Sigmoid colon (tissue), 4 donors: ENCODE data around the gene OXSM.

Experiments used
- EP300 ChIP-seq, 4 donors: sonication (generic); formaldehyde crosslinking; IDR thresholded peaks; one replicate each; pipeline ENCODE4 v1.6.1; 2017; ENCODE audit warnings: antibody characterized with exemption in 4 of 4
- POLR2A ChIP-seq, 2 donors: fragments of 450-650 bp; IDR thresholded peaks; one replicate each; pipeline ENCODE4 v1.6.1; 2016; ENCODE audit warnings: antibody characterized with exemption in 2 of 2, mild to moderate bottlenecking in 2 of 2, moderate library complexity in 2 of 2
- POLR2AphosphoS5 ChIP-seq, 4 donors: sonication (generic); formaldehyde crosslinking; IDR thresholded peaks; one replicate each; pipeline ENCODE4 v1.6.1; 2017; ENCODE audit warnings: antibody characterized with exemption in 4 of 4
- TF ChIP-seq, protein P1 (sequence below), 4 experiments: fragments of 450-650 bp in 3 of 4; fragments of 200-600 bp in 1 of 4; IDR thresholded peaks; one replicate each; pipeline ENCODE4 v1.5.1; 2016 to 2019; ENCODE audit warnings: antibody characterized with exemption in 4 of 4, mild to moderate bottlenecking in 3 of 4, moderate library complexity in 2 of 4

DNA sequence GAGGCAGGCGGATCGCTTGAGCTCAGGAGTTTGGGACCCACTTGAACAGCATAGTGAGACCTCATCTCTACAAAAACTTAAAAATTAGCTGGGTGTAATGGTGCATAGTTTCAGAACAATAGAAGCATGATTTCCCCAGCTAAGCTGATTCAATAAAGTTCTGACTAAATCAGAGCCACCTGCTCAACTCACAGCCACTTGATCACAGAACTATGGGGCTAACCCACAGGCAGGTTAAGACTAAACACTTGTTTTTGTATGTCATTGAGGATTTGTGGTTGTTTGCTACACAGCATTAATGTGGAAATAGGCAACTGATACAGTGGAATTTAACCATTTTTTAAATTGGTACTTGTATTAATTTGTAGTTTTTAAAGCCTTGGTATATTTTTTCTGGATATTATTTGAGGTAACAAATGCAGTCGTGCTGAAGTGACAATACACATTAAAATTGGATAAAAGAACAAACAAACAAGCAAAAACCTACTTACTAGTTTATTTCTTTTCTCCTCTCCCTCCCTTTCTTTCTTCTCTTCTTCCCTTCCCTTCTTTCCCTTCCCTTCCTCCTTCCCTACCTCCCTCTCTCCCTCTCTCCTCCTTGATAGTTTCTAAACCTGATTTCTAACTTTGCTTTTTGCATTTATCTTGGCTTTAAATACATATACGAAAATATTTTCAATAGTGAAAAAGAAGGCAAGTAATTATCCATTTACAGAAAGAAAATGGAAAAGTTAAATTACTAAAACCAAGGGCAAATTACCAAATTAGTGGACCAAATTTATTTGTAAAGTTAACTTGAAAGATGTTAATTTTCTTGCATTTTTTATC lies 32.1 kb downstream of the OXSM start:
- TF ChIP-seq, protein P1, sequence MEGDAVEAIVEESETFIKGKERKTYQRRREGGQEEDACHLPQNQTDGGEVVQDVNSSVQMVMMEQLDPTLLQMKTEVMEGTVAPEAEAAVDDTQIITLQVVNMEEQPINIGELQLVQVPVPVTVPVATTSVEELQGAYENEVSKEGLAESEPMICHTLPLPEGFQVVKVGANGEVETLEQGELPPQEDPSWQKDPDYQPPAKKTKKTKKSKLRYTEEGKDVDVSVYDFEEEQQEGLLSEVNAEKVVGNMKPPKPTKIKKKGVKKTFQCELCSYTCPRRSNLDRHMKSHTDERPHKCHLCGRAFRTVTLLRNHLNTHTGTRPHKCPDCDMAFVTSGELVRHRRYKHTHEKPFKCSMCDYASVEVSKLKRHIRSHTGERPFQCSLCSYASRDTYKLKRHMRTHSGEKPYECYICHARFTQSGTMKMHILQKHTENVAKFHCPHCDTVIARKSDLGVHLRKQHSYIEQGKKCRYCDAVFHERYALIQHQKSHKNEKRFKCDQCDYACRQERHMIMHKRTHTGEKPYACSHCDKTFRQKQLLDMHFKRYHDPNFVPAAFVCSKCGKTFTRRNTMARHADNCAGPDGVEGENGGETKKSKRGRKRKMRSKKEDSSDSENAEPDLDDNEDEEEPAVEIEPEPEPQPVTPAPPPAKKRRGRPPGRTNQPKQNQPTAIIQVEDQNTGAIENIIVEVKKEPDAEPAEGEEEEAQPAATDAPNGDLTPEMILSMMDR (IDR thresholded peaks at IDR 0.05), result no peak
- TF ChIP-seq POLR2AphosphoS5 (IDR thresholded peaks at IDR 0.05) (no peak), POLR2A (IDR thresholded peaks at IDR 0.05) (no peak), EP300 (IDR thresholded peaks at IDR 0.05) (no peak)
